Smooth muscle cell (in vitro differentiated cells): ENCODE results near the gene TTC4. TPM values are rescaled to one million over a fixed set of nuclear protein-coding genes. Genes with fewer than 3 reads are reported as not detected.

ENCODE experiments used
- DNase-seq: peaks from one replicate; lab custom pipeline; 2025; ENCODE audit not compliant: unreplicated experiment; lab: John Stamatoyannopoulos, UW
- H2AFZ ChIP-seq: fragments of 200-600 bp; sonication (generic); 2 replicates; pipeline ENCODE4 v1.6.0; 2016; ENCODE audit warnings: antibody characterized with exemption, low read depth, mild to moderate bottlenecking
- H3F3A ChIP-seq: fragments of 200-600 bp; sonication (generic); 2 replicates; pipeline ENCODE4 v1.6.0; 2017; ENCODE audit warnings: antibody characterized with exemption, low read depth
- H3K27ac ChIP-seq: fragments of 200-600 bp; sonication (generic); 2 replicates; pipeline ENCODE4 v1.5.1; 2016; ENCODE audit warnings: low read depth, mild to moderate bottlenecking
- H3K27me3 ChIP-seq: fragments of 200-600 bp; sonication (generic); 2 replicates; pipeline ENCODE4 v1.6.1; 2016; ENCODE audit warnings: low read depth, mild to moderate bottlenecking
- H3K36me3 ChIP-seq: fragments of 200-600 bp; sonication (generic); 2 replicates; pipeline ENCODE4 v1.5.1; 2016; ENCODE audit warnings: low read depth
- H3K4me1 ChIP-seq: fragments of 200-600 bp; sonication (generic); 2 replicates; pipeline ENCODE4 v1.5.1; 2016; ENCODE audit warnings: low read depth
- H3K4me2 ChIP-seq: fragments of 200-600 bp; sonication (generic); 2 replicates; pipeline ENCODE4 v1.6.0; 2016; ENCODE audit warnings: mild to moderate bottlenecking
- H3K4me3 ChIP-seq: fragments of 200-600 bp; sonication (generic); 2 replicates; pipeline ENCODE4 v1.5.1; 2016; ENCODE audit warnings: mild to moderate bottlenecking
- H3K79me2 ChIP-seq: fragments of 200-600 bp; sonication (generic); 2 replicates; pipeline ENCODE4 v1.6.0; 2016; ENCODE audit warnings: low read depth, mild to moderate bottlenecking
- H3K9ac ChIP-seq: fragments of 200-600 bp; sonication (generic); 2 replicates; pipeline ENCODE4 v1.6.0; 2016; ENCODE audit warnings: low read depth
- H3K9me3 ChIP-seq: fragments of 200-600 bp; sonication (generic); replicated peaks from 2 replicates; pipeline ENCODE4 v1.5.1; 2016; ENCODE audit warnings: low read depth
- H4K20me1 ChIP-seq: fragments of 200-600 bp; sonication (generic); 2 replicates; pipeline ENCODE4 v1.6.0; 2016; ENCODE audit warnings: low read depth
- WGBS: methylation state at CpG from one replicate; pipeline ENCODE4 v1.1.7; 2016; ENCODE audit warnings: low lambda C conversion rate; 5-methylcytosine and 5-hydroxymethylcytosine counted together
- polyA plus RNA-seq: library from polyadenylated mRNA; unstranded; fragments of >200 nt; fragmentation: Nextera tagmentation; extraction: Ambion mirVana; gene quantifications from 2 replicates; pipeline ENCODE4 v1.2.1, GENCODE V29; 2016
- total RNA-seq: library from RNA; depleted of rRNA; stranded (reverse); fragments of >200 nt; gene quantifications from 2 replicates; pipeline ENCODE4 v1.2.3, GENCODE V29; 2014
- TF ChIP-seq, protein P1 (sequence below): fragments of 200-600 bp; sonication (generic); IDR thresholded peaks from 2 replicates; pipeline ENCODE4 v1.5.1; 2017; ENCODE audit warnings: borderline replicate concordance, mild to moderate bottlenecking, antibody characterized with exemption; ENCODE audit not compliant: insufficient read depth, poor library complexity, severe bottlenecking

The TTC4 gene
- total and polyA plus RNA-seq, 2 experiments from 2014 or later, result 14.7 to 27.3 TPM

DNA sequence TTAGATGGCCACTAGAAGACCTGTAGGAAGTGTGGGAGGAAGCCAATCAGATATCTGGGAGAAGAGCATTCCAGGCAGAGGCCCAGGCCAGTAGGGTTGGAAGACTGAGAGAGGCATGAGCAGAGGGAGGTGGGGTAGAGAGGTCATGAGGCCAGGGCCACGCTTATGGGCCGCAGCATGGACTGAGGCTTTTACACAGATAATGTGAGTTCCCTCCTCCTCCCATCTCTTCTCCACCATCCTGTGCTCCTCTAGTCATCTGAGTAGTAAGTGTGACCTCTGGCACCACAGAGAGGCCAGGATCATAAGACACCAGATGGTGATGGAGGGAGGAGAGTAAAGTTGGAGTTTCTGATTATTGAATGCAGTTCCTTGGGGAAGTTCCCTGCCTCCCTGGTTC, 68.4 kb downstream of the TTC4 start:
- 92% methylated on average over 2 of the region's 2 CpGs for WGBS

DNA sequence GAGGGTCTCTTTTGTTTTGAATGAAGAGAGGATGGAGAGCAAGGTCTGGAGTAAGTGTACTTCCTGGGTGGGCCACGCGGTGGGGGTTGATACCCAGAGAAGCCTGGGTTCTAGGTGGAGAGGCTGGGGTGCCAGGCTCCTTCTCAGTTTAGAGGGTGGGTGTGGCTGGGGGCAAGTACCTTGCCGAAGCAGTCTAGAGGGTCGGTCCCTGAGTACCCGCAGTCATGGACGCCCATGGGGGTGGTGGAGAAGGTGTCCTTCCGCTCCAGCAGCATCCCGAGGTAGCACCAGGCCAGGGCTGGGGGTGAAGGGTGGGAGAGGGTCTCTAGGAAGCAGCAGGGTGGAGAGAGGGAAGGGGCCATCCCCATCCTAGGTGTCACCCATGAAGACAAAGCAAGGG, 71.1 kb downstream of the TTC4 start:
- peaks cover 23% of the 10 kb centered on the region for H3K27me3 ChIP-seq

More for the DNA sequence above, 68.4 kb downstream of the TTC4 start:
- H3K9me3 ChIP-seq, result no peaks in the 10 kb centered on the region
- H2AFZ ChIP-seq, result no peak overlapping the region
- no peak for DNase-seq
- no peak overlapping the region for H3K27ac ChIP-seq
- H4K20me1 ChIP-seq, result no peaks in the 10 kb centered on the region
- H3K4me3 ChIP-seq, result no peak overlapping the region
- H3K27me3 ChIP-seq, result peaks cover 39% of the 10 kb centered on the region
- H3K9ac ChIP-seq, result no peak overlapping the region
- H3K36me3 ChIP-seq, result no peaks in the 10 kb centered on the region
- no peaks in the 10 kb centered on the region for H3K79me2 ChIP-seq
- TF ChIP-seq, protein P1, sequence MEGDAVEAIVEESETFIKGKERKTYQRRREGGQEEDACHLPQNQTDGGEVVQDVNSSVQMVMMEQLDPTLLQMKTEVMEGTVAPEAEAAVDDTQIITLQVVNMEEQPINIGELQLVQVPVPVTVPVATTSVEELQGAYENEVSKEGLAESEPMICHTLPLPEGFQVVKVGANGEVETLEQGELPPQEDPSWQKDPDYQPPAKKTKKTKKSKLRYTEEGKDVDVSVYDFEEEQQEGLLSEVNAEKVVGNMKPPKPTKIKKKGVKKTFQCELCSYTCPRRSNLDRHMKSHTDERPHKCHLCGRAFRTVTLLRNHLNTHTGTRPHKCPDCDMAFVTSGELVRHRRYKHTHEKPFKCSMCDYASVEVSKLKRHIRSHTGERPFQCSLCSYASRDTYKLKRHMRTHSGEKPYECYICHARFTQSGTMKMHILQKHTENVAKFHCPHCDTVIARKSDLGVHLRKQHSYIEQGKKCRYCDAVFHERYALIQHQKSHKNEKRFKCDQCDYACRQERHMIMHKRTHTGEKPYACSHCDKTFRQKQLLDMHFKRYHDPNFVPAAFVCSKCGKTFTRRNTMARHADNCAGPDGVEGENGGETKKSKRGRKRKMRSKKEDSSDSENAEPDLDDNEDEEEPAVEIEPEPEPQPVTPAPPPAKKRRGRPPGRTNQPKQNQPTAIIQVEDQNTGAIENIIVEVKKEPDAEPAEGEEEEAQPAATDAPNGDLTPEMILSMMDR, result no peak
- no peaks in the 10 kb centered on the region for H3K4me1 ChIP-seq
- H3K4me2 ChIP-seq, result no peak overlapping the region
- H3F3A ChIP-seq, result no peaks in the 10 kb centered on the region

DNA sequence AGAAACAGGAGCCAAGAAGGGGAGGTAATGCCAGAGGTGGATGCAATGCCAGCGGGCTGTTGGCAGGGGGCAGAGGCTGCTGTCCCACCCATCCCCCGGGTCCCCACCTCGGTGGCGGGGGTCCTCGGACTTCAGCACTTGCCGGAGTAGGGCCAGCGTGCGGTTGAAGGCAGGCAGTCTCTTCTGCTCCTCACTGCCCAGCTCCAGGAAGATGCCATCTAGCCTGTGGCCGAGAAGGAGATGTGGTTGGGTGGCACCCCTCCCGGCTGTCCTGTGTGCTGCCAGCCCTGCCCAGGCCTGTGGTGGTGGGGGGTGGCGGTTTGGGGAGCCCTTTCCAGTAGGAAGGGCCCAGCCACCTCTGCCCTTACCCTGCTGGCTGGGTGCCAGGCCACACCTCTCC, 71.9 kb downstream of the TTC4 start:
- H2AFZ ChIP-seq, result no peak overlapping the region
- no peak overlapping the region for H3K4me2 ChIP-seq
- no peaks in the 10 kb centered on the region for H3K36me3 ChIP-seq
- no peaks in the 10 kb centered on the region for H4K20me1 ChIP-seq
- WGBS, result 94% methylated on average over 11 of the region's 11 CpGs
- H3K27ac ChIP-seq, result no peak overlapping the region
- no peaks in the 10 kb centered on the region for H3K9me3 ChIP-seq
- no peak for DNase-seq
- no peaks in the 10 kb centered on the region for H3K79me2 ChIP-seq
- H3K9ac ChIP-seq, result no peak overlapping the region
- no peaks in the 10 kb centered on the region for H3F3A ChIP-seq
- TF ChIP-seq, protein P1, result no peak
- no peaks in the 10 kb centered on the region for H3K4me1 ChIP-seq
- no peak overlapping the region for H3K4me3 ChIP-seq
- peaks cover 15% of the 10 kb centered on the region for H3K27me3 ChIP-seq

More for the DNA sequence above, 71.1 kb downstream of the TTC4 start:
- Histone ChIP-seq H3K27ac (no peak overlapping the region), H3K36me3 (no peaks in the 10 kb centered on the region), H3F3A (no peaks in the 10 kb centered on the region), H4K20me1 (no peaks in the 10 kb centered on the region), H3K4me1 (no peaks in the 10 kb centered on the region), H3K4me3 (no peak overlapping the region), H3K79me2 (no peaks in the 10 kb centered on the region), H2AFZ (no peak overlapping the region), H3K9ac (no peak overlapping the region), H3K9me3 (no peaks in the 10 kb centered on the region), H3K4me2 (no peak overlapping the region)
- WGBS, result 91% methylated on average over 7 of the region's 8 CpGs
- TF ChIP-seq, protein P1, result no peak
- no peak for DNase-seq

DNA sequence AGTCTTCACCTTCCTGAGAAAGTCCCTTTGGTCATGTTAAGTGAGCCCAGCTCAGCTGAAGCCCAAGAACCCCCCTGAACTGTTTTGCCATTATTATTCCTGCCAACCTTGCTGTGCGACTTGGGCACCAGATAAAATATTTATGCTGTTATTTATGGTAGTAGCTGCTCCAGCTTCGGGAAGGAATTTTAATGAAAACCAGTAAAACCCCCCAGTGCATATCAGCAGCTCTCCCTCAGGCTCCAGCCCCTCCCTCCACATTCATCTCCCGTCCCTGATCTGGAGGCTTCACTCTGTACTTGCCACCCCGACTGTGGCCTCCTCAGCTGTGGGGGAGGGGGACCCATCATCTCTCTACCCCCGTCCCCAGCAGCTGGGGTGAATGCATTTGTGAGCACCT, 72.8 kb downstream of the TTC4 start:
- no peaks in the 10 kb centered on the region for H3K36me3 ChIP-seq
- H3K27ac ChIP-seq, result no peak overlapping the region
- no peak overlapping the region for H3K9ac ChIP-seq
- H4K20me1 ChIP-seq, result no peaks in the 10 kb centered on the region
- no peaks in the 10 kb centered on the region for H3K4me1 ChIP-seq
- H3K9me3 ChIP-seq, result no peaks in the 10 kb centered on the region
- no peak for DNase-seq
- H3F3A ChIP-seq, result no peaks in the 10 kb centered on the region
- WGBS, result 49% methylated on average over 5 of the region's 5 CpGs
- H3K27me3 ChIP-seq, result peaks cover 8% of the 10 kb centered on the region
- H3K79me2 ChIP-seq, result no peaks in the 10 kb centered on the region
- H3K4me3 ChIP-seq, result no peak overlapping the region
- H2AFZ ChIP-seq, result no peak overlapping the region
- TF ChIP-seq, protein P1, result no peak
- no peak overlapping the region for H3K4me2 ChIP-seq
